ENCODE results near the gene PRLH. TPM values are rescaled to one million over a fixed set of nuclear protein-coding genes. Genes with fewer than 3 reads are reported as not detected.
A peak's percentile ranks its signal among the peaks of the same experiment; 100 is the strongest.

PRLH gene
- total and polyA plus RNA-seq, 5 donors from 2014 or later, result not detected

GRCh38 chr2:237598468-237599208 is 32.3 kb downstream of the PRLH start:
- Mint-ChIP-seq H3K27ac (peak overlapping the region in 2 of 3 donors; percentile 56 to 72), H3K9me3 (peaks cover 0 to 2% (median 0%) of the 10 kb centered on the region in 7 donors)
- no peak for DNase-seq

GRCh38 chr2:237599465-237600110 is 33.2 kb downstream of the PRLH start:
- no peaks in the 10 kb centered on the region for H3K9me3 ChIP-seq (ENCODE audit: control insufficient read depth in 2 of 2, low read length in 2 of 2)

More at GRCh38 chr2:237598468-237599208, 32.3 kb downstream of the PRLH start:
- Mint-ChIP-seq H3K4me1 (peaks cover 5 to 19% (median 10%) of the 10 kb centered on the region in 4 donors), H3K4me3 (no peak overlapping the region), H3K36me3 (no peaks in the 10 kb centered on the region), H3K27me3 (no peaks in the 10 kb centered on the region)
- Histone ChIP-seq H3K36me3 (ENCODE audit: control insufficient read depth, insufficient read depth, low read length) (no peaks in the 10 kb centered on the region), H3K9me3 (ENCODE audit: control insufficient read depth in 2 of 2, low read length in 2 of 2) (no peaks in the 10 kb centered on the region), H3K4me3 (ENCODE audit: low read depth, low read length) (no peak overlapping the region), H3K27me3 (ENCODE audit: control insufficient read depth, insufficient read depth, low read length) (no peaks in the 10 kb centered on the region), H3K4me1 (ENCODE audit: control insufficient read depth, insufficient read depth, low read length, poor library complexity, severe bottlenecking) (peaks cover 9% of the 10 kb centered on the region), H3K27ac (ENCODE audit: insufficient read depth, low read length, poor library complexity, severe bottlenecking) (no peak overlapping the region)
- no peak for ATAC-seq (ENCODE audit: low read depth in 2 of 2)

GRCh38 chr2:237600205-237600846 is 34.0 kb downstream of the PRLH start:
- no peak for DNase-seq
- Mint-ChIP-seq H3K27ac (peak overlapping the region; percentile 80 to 92 (median 90)), H3K4me1 (peaks cover 5 to 30% (median 13%) of the 10 kb centered on the region in 4 donors), H3K27me3 (no peaks in the 10 kb centered on the region), H3K9me3 (peaks cover 0 to under 1% (median 0%) of the 10 kb centered on the region in 7 donors), H3K4me3 (no peak overlapping the region), H3K36me3 (no peaks in the 10 kb centered on the region)
- no peaks in the 10 kb centered on the region for H3K9me3 ChIP-seq (ENCODE audit: control insufficient read depth in 2 of 2, low read length in 2 of 2)
- no peak for ATAC-seq (ENCODE audit: low read depth in 2 of 2)
- H3K36me3 ChIP-seq (ENCODE audit: control insufficient read depth, insufficient read depth, low read length), result no peaks in the 10 kb centered on the region
- H3K4me1 ChIP-seq (ENCODE audit: control insufficient read depth, insufficient read depth, low read length, poor library complexity, severe bottlenecking), result peaks cover 17% of the 10 kb centered on the region
- no peak overlapping the region for H3K27ac ChIP-seq (ENCODE audit: insufficient read depth, low read length, poor library complexity, severe bottlenecking)
- no peaks in the 10 kb centered on the region for H3K27me3 ChIP-seq (ENCODE audit: control insufficient read depth, insufficient read depth, low read length)
- H3K4me3 ChIP-seq (ENCODE audit: low read depth, low read length), result no peak overlapping the region

More at GRCh38 chr2:237599465-237600110, 33.2 kb downstream of the PRLH start:
- ATAC-seq (ENCODE audit: low read depth in 2 of 2) (no peak), DNase-seq (no peak)
- no peak overlapping the region for H3K4me3 ChIP-seq (ENCODE audit: low read depth, low read length)
- Mint-ChIP-seq H3K4me3 (no peak overlapping the region), H3K4me1 (peaks cover 5 to 25% (median 13%) of the 10 kb centered on the region in 4 donors), H3K27me3 (no peaks in the 10 kb centered on the region), H3K27ac (peak overlapping the region; percentile 56 to 72 (median 63)), H3K36me3 (no peaks in the 10 kb centered on the region), H3K9me3 (peaks cover 0 to 2% (median 0%) of the 10 kb centered on the region in 7 donors)
- H3K27ac ChIP-seq (ENCODE audit: insufficient read depth, low read length, poor library complexity, severe bottlenecking), result no peak overlapping the region
- no peaks in the 10 kb centered on the region for H3K27me3 ChIP-seq (ENCODE audit: control insufficient read depth, insufficient read depth, low read length)
- peaks cover 17% of the 10 kb centered on the region for H3K4me1 ChIP-seq (ENCODE audit: control insufficient read depth, insufficient read depth, low read length, poor library complexity, severe bottlenecking)
- no peaks in the 10 kb centered on the region for H3K36me3 ChIP-seq (ENCODE audit: control insufficient read depth, insufficient read depth, low read length)

- H3K27ac Mint-ChIP-seq, result peak overlapping the region in 2 of 3 donors; percentile 80 to 90
- ATAC-seq (ENCODE audit: low read depth in 2 of 2) (no peak), DNase-seq (no peak)
- Histone ChIP-seq H3K4me3 (ENCODE audit: low read depth, low read length) (no peak overlapping the region), H3K9me3 (ENCODE audit: control insufficient read depth in 2 of 2, low read length in 2 of 2) (no peaks in the 10 kb centered on the region), H3K4me1 (ENCODE audit: control insufficient read depth, insufficient read depth, low read length, poor library complexity, severe bottlenecking) (peaks cover 17% of the 10 kb centered on the region), H3K27me3 (ENCODE audit: control insufficient read depth, insufficient read depth, low read length) (no peaks in the 10 kb centered on the region), H3K27ac (ENCODE audit: insufficient read depth, low read length, poor library complexity, severe bottlenecking) (no peak overlapping the region), H3K36me3 (ENCODE audit: control insufficient read depth, insufficient read depth, low read length) (no peaks in the 10 kb centered on the region)
- H3K9me3 Mint-ChIP-seq, result no peaks in the 10 kb centered on the region
- H3K27me3 Mint-ChIP-seq, result no peaks in the 10 kb centered on the region
- peaks cover 5 to 27% (median 13%) of the 10 kb centered on the region in 4 donors for H3K4me1 Mint-ChIP-seq
- H3K4me3 Mint-ChIP-seq, result no peak overlapping the region
- H3K36me3 Mint-ChIP-seq, result no peaks in the 10 kb centered on the region
These were observed 35.2 kb downstream of the PRLH start for GRCh38 chr2:237601453-237602116.

GRCh38 chr2:237602409-237602808 is 36.0 kb downstream of the PRLH start:
- ATAC-seq (ENCODE audit: low read depth in 2 of 2) (no peak), DNase-seq (no peak)
- Mint-ChIP-seq H3K4me1 (peaks cover 5 to 27% (median 13%) of the 10 kb centered on the region in 4 donors), H3K27ac (peak overlapping the region; percentile 90 to 95 (median 93)), H3K9me3 (no peaks in the 10 kb centered on the region), H3K4me3 (no peak overlapping the region), H3K27me3 (no peaks in the 10 kb centered on the region), H3K36me3 (no peaks in the 10 kb centered on the region)
- no peaks in the 10 kb centered on the region for H3K9me3 ChIP-seq (ENCODE audit: control insufficient read depth in 2 of 2, low read length in 2 of 2)
- peaks cover 17% of the 10 kb centered on the region for H3K4me1 ChIP-seq (ENCODE audit: control insufficient read depth, insufficient read depth, low read length, poor library complexity, severe bottlenecking)
- no peaks in the 10 kb centered on the region for H3K27me3 ChIP-seq (ENCODE audit: control insufficient read depth, insufficient read depth, low read length)
- H3K27ac ChIP-seq (ENCODE audit: insufficient read depth, low read length, poor library complexity, severe bottlenecking), result no peak overlapping the region
- no peaks in the 10 kb centered on the region for H3K36me3 ChIP-seq (ENCODE audit: control insufficient read depth, insufficient read depth, low read length)
- H3K4me3 ChIP-seq (ENCODE audit: low read depth, low read length), result no peak overlapping the region

DNA sequence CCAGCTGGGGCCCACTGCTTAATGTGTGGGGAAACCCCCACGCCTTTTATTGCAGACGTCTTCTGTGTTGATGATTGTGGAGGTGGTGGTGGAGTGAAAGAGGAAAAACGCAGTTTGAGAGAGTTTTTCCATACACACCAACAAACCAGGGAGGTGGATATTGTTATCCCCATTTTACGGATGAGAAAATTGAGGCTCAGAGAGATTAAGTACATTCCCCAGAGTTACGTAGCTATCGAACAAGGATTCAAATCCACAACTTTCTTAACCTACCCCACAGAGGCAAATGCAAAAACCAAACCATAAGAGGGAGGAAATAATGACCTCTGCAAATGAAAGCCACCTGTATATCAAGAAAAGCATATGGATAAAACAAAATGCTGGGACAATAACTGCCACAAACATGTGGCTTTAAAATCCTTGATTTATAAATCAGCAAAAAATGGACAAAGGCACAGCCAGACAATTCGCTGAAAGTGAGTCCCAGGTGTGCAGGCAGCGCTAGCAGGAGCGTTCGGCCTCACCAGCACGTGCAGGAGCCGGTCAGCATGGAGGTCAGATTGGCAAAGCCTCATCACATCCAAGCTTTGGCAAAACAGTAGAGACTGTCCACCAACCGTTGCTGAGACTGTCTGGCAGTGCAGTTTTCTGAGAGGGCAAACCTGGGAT is 36.8 kb downstream of the PRLH start:
- Mint-ChIP-seq H3K27ac (peak overlapping the region; percentile 90 to 95 (median 93)), H3K4me3 (peak overlapping the region; percentile 26 to 85 (median 63)), H3K27me3 (peaks cover under 1% of the 10 kb centered on the region), H3K36me3 (no peaks in the 10 kb centered on the region), H3K4me1 (peaks cover 5 to 27% (median 13%) of the 10 kb centered on the region in 4 donors), H3K9me3 (no peaks in the 10 kb centered on the region)
- no peaks in the 10 kb centered on the region for H3K9me3 ChIP-seq (ENCODE audit: control insufficient read depth in 2 of 2, low read length in 2 of 2)
- peak overlapping the region; percentile 56 for H3K4me3 ChIP-seq (ENCODE audit: low read depth, low read length)
- ATAC-seq (ENCODE audit: low read depth in 2 of 2) (no peak), DNase-seq (no peak)
- no peaks in the 10 kb centered on the region for H3K36me3 ChIP-seq (ENCODE audit: control insufficient read depth, insufficient read depth, low read length)
- H3K4me1 ChIP-seq (ENCODE audit: control insufficient read depth, insufficient read depth, low read length, poor library complexity, severe bottlenecking), result peaks cover 17% of the 10 kb centered on the region
- H3K27me3 ChIP-seq (ENCODE audit: control insufficient read depth, insufficient read depth, low read length), result no peaks in the 10 kb centered on the region
- H3K27ac ChIP-seq (ENCODE audit: insufficient read depth, low read length, poor library complexity, severe bottlenecking), result peak overlapping the region; percentile 72

Data from CD4-positive, CD25-positive, alpha-beta regulatory T cell (primary cell).